ENCODE data around the gene MEP1B. TPM values are rescaled to one million over a fixed set of nuclear protein-coding genes. Genes with fewer than 3 reads are reported as not detected.

The MEP1B gene
- total and polyA plus RNA-seq, 2 experiments from 2014 or later = 0.09 TPM; not detected in 1

GRCh38 chr18:32242395-32242794, 52.6 kb downstream of the MEP1B start:
- H3K27ac ChIP-seq = no peak overlapping the region
- no peaks in the 10 kb centered on the region for H3K9me3 ChIP-seq (ENCODE audit: low read depth)
- no peaks in the 10 kb centered on the region for H3K4me1 ChIP-seq (ENCODE audit: low read depth)
- no peak for DNase-seq (ENCODE audit: low read depth in 1 of 2, low spot score in 1 of 2)
- no peaks in the 10 kb centered on the region for H3K27me3 ChIP-seq
- TF ChIP-seq CTCF (IDR thresholded peaks at IDR 0.05; ENCODE audit: low read depth, low read length) = no peak
- no peak overlapping the region for H3K4me3 ChIP-seq
- no peaks in the 10 kb centered on the region for H3K36me3 ChIP-seq

- Histone ChIP-seq H3K27me3 (no peaks in the 10 kb centered on the region), H3K9me3 (ENCODE audit: low read depth) (no peaks in the 10 kb centered on the region), H3K4me1 (ENCODE audit: low read depth) (no peaks in the 10 kb centered on the region), H3K36me3 (no peaks in the 10 kb centered on the region), H3K4me3 (no peak overlapping the region), H3K27ac (no peak overlapping the region)
- no peak for TF ChIP-seq CTCF (IDR thresholded peaks at IDR 0.05; ENCODE audit: low read depth, low read length)
- DNase-seq (ENCODE audit: low read depth in 1 of 2, low spot score in 1 of 2) = no peak
These were observed 53.5 kb downstream of the MEP1B start for GRCh38 chr18:32243358-32243757.

- no peaks in the 10 kb centered on the region for H3K36me3 ChIP-seq
- no peak for DNase-seq (ENCODE audit: low read depth in 1 of 2, low spot score in 1 of 2)
- H3K4me1 ChIP-seq (ENCODE audit: low read depth) = no peaks in the 10 kb centered on the region
- H3K9me3 ChIP-seq (ENCODE audit: low read depth) = no peaks in the 10 kb centered on the region
- no peak overlapping the region for H3K4me3 ChIP-seq
- no peak for TF ChIP-seq CTCF (IDR thresholded peaks at IDR 0.05; ENCODE audit: low read depth, low read length)
- no peak overlapping the region for H3K27ac ChIP-seq
- H3K27me3 ChIP-seq = no peaks in the 10 kb centered on the region
These were observed 55.0 kb downstream of the MEP1B start for GRCh38 chr18:32244881-32245280.

- no peaks in the 10 kb centered on the region for H3K9me3 ChIP-seq (ENCODE audit: low read depth)
- H3K4me1 ChIP-seq (ENCODE audit: low read depth) = no peaks in the 10 kb centered on the region
- no peaks in the 10 kb centered on the region for H3K36me3 ChIP-seq
- H3K27ac ChIP-seq = no peak overlapping the region
- H3K4me3 ChIP-seq = no peak overlapping the region
- no peak for TF ChIP-seq CTCF (IDR thresholded peaks at IDR 0.05; ENCODE audit: low read depth, low read length)
- DNase-seq (ENCODE audit: low read depth in 1 of 2, low spot score in 1 of 2) = no peak
- no peaks in the 10 kb centered on the region for H3K27me3 ChIP-seq
These were observed 59.5 kb downstream of the MEP1B start for GRCh38 chr18:32249147-32249929.

- no peak for TF ChIP-seq CTCF (IDR thresholded peaks at IDR 0.05; ENCODE audit: low read depth, low read length)
- Histone ChIP-seq H3K27ac (no peak overlapping the region), H3K4me3 (no peak overlapping the region), H3K4me1 (ENCODE audit: low read depth) (no peaks in the 10 kb centered on the region), H3K27me3 (no peaks in the 10 kb centered on the region), H3K9me3 (ENCODE audit: low read depth) (no peaks in the 10 kb centered on the region), H3K36me3 (no peaks in the 10 kb centered on the region)
- DNase-seq (ENCODE audit: low read depth in 1 of 2, low spot score in 1 of 2) = no peak
These were observed 61.6 kb downstream of the MEP1B start for GRCh38 chr18:32251466-32251865.
